SK-N-MC (cell line): ENCODE results near the gene PHACTR4.

ENCODE experiments used
- FOXP2 ChIP-seq: optimal IDR thresholded peaks from 2 replicates; pipeline ENCODE3; 2011; ENCODE audit warnings: mild to moderate bottlenecking, moderate library complexity; ENCODE audit not compliant: insufficient read depth; ENCODE audit errors: extremely low read length, control extremely low read depth
- POLR2AphosphoS5 ChIP-seq: IDR thresholded peaks from 2 replicates; pipeline ENCODE4 v1.6.1; 2012; ENCODE audit warnings: mild to moderate bottlenecking, low read depth, low read length, borderline replicate concordance

DNA sequence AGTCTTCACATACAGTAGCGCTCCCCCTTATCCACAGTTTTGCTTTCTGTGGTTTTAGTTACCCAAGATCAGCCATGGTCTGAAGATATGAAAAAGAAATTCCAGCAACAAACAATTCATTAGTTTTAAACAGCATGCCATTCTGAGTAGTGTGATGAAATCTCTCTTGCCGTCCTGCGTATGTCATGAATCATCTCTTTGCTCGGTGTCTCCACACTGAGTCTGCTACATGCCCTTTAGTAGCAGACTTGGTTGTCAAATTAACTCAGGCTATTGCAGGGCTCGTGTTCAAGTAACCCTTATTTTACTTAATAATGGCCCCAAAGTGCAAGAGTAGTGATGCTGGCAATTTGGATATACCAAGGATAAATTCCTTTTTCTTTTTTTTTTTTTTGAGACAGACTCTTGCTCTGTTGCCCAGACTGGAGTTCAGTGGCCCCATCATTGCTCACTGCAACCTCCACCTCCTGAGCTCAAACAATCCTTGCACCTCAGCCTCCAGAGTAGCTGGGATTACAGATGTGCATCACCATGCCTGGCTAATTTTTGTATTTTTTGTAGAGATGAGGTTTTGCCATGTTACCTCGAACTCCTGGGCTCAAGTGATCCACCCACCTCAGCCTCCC is 22.6 kb downstream of the PHACTR4 start:
- TF ChIP-seq FOXP2 (no peak), POLR2AphosphoS5 (no peak)
